Nephron (organoid): Measurements from ENCODE around the gene MFAP2.

Experiments used
- H3K27ac Mint-ChIP-seq, 3 experiments: 2 replicates each; pipeline ENCODE4 v1.8.0; 2020; ENCODE audit warnings: mixed read lengths in 3 of 3, mild to moderate bottlenecking in 2 of 3, moderate library complexity in 1 of 3
- H3K27me3 Mint-ChIP-seq: 2 replicates; pipeline ENCODE4 v1.8.0; 2021; ENCODE audit warnings: low read depth, mild to moderate bottlenecking, moderate library complexity, mixed read lengths
- H3K36me3 Mint-ChIP-seq: 2 replicates; pipeline ENCODE4 v1.8.0; 2020; ENCODE audit warnings: low read depth, mixed read lengths
- H3K4me1 Mint-ChIP-seq: 2 replicates; pipeline ENCODE4 v1.8.0; 2020; ENCODE audit warnings: mixed read lengths
- H3K4me3 Mint-ChIP-seq, 3 experiments: 2 replicates each; pipeline ENCODE4 v1.8.0; 2020; ENCODE audit warnings: mild to moderate bottlenecking in 3 of 3, mixed read lengths in 3 of 3, moderate library complexity in 2 of 3
- H3K9me3 Mint-ChIP-seq: 2 replicates; pipeline ENCODE4 v1.8.0; 2020; ENCODE audit warnings: mixed read lengths
- TF ChIP-seq, protein P1 (sequence below), 3 experiments: fragments of 200-600 bp; sonication (generic); IDR thresholded peaks; one replicate each; pipeline ENCODE4 v1.5.0; 2021; ENCODE audit warnings: antibody characterized with exemption in 3 of 3; ENCODE audit not compliant: unreplicated experiment in 3 of 3

The MFAP2 gene

DNA sequence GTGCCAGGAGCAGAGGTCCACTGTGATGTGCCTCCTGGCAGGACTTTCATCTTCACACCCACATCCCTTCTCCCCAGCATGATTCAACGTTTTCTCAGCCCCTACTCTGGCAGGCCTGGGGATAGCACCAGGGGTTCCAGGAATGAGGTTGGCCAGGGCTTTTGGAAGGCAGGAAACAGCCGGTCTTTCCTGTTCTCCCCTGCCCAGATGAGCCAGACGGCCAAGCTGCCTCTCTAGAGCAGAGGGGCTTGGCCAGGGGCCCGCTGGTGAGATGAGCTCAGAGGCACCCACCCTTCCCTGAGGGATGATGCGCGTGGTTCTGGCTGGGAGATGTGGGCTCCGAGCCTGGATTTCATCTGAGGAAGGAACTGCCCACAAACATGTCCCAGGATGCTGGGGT, 4.3 kb upstream of the MFAP2 start:
- peak overlapping the region in 1 of 3 experiments; percentile 62 for H3K4me3 Mint-ChIP-seq
- peaks cover 13% of the 10 kb centered on the region for H3K27me3 Mint-ChIP-seq
- H3K9me3 Mint-ChIP-seq = no peaks in the 10 kb centered on the region
- TF ChIP-seq, protein P1, sequence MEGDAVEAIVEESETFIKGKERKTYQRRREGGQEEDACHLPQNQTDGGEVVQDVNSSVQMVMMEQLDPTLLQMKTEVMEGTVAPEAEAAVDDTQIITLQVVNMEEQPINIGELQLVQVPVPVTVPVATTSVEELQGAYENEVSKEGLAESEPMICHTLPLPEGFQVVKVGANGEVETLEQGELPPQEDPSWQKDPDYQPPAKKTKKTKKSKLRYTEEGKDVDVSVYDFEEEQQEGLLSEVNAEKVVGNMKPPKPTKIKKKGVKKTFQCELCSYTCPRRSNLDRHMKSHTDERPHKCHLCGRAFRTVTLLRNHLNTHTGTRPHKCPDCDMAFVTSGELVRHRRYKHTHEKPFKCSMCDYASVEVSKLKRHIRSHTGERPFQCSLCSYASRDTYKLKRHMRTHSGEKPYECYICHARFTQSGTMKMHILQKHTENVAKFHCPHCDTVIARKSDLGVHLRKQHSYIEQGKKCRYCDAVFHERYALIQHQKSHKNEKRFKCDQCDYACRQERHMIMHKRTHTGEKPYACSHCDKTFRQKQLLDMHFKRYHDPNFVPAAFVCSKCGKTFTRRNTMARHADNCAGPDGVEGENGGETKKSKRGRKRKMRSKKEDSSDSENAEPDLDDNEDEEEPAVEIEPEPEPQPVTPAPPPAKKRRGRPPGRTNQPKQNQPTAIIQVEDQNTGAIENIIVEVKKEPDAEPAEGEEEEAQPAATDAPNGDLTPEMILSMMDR (IDR thresholded peaks at IDR 0.05; ENCODE audit: unreplicated experiment in 3 of 3) = no peak
- H3K36me3 Mint-ChIP-seq = no peaks in the 10 kb centered on the region
- H3K27ac Mint-ChIP-seq = peak overlapping the region in 2 of 3 experiments; percentile 55 to 89
- H3K4me1 Mint-ChIP-seq = peaks cover 28% of the 10 kb centered on the region

DNA sequence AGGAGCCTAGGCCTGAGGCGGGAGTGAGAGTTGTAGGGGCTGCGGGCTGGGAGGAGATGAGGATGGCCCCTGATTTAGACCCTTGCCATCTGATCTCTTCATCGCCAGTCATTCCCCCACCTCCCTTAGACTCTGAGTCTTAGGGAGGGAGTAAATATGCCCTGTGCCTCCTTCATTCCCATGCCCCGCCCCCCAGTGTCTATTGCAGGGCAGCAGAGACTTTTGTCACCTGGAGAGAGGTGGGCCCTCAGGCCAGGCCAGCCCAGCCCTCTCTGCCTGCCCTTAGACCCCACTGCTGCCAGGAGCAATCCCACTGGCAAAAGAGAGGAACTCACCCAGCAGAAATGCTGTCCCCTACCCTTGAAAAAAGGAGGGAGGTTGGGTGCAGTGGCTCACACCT, 3.2 kb upstream of the MFAP2 start:
- Mint-ChIP-seq H3K36me3 (no peaks in the 10 kb centered on the region), H3K27me3 (peaks cover 13% of the 10 kb centered on the region), H3K9me3 (no peaks in the 10 kb centered on the region), H3K4me1 (peaks cover 28% of the 10 kb centered on the region), H3K27ac (peak overlapping the region; percentile 79 to 92 (median 84)), H3K4me3 (peak overlapping the region; percentile 68 to 77 (median 73))
- TF ChIP-seq, protein P1 (IDR thresholded peaks at IDR 0.05; ENCODE audit: unreplicated experiment in 3 of 3) = no peak

DNA sequence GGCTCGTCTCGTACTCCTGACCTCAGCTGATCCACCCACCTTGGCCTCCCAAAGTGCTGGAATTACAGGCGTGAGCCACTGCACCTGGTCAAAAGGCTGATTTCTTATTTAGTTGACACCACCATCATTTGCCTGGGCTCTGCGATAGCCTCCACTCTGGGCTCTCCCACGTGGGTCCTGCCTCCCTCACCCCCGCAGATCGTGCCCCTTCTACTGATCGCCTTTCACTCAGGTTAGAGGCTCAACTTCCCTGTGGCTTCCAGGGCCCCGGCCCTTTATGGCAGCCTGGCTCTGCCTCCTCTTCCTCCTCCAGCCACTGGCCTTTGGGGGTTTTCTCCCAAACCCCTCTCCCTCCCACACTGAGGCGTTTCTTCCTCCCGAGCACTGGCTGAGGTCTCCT, 2.5 kb upstream of the MFAP2 start:
- H3K36me3 Mint-ChIP-seq = no peaks in the 10 kb centered on the region
- H3K27ac Mint-ChIP-seq = peak overlapping the region; percentile 79 to 92 (median 84)
- peaks cover 13% of the 10 kb centered on the region for H3K27me3 Mint-ChIP-seq
- TF ChIP-seq, protein P1 (IDR thresholded peaks at IDR 0.05; ENCODE audit: unreplicated experiment in 3 of 3) = no peak
- H3K4me1 Mint-ChIP-seq = peaks cover 30% of the 10 kb centered on the region
- H3K9me3 Mint-ChIP-seq = no peaks in the 10 kb centered on the region
- peak overlapping the region; percentile 68 to 77 (median 73) for H3K4me3 Mint-ChIP-seq

DNA sequence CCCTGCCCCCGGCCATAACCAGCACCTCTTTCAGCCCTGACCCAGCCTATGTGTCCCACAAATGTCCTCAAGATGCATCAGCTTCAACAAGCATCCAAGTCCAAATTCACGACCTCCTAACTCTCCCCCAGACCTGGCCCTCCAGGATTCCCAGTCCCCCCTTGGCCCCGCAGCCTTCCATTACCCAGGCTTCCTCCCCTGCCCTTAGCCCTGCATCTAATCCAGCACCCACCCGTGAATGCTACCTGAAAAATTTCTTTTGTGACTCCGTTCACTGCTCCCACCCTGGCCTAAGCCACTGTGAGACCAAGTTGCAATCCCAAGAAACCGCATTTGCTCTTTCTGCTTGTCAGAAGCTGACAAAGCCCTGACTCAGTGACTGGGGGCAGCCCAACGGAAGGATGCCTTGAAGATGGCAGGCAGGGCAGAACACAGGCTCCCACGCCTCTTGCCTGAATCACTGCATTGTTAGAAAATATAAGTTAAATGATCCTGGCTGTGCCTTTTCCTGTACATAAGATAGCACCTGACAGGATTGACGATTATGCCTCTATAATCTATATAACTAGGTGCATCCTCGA, 939 bp upstream of the MFAP2 start:
- TF ChIP-seq, protein P1 (IDR thresholded peaks at IDR 0.05; ENCODE audit: unreplicated experiment in 3 of 3) = no peak
- no peaks in the 10 kb centered on the region for H3K9me3 Mint-ChIP-seq
- peaks cover 42% of the 10 kb centered on the region for H3K4me1 Mint-ChIP-seq
- peak overlapping the region; percentile 88 to 98 (median 92) for H3K27ac Mint-ChIP-seq
- H3K4me3 Mint-ChIP-seq = peak overlapping the region; percentile 93
- H3K36me3 Mint-ChIP-seq = peaks cover 4% of the 10 kb centered on the region
- H3K27me3 Mint-ChIP-seq = peaks cover 13% of the 10 kb centered on the region

DNA sequence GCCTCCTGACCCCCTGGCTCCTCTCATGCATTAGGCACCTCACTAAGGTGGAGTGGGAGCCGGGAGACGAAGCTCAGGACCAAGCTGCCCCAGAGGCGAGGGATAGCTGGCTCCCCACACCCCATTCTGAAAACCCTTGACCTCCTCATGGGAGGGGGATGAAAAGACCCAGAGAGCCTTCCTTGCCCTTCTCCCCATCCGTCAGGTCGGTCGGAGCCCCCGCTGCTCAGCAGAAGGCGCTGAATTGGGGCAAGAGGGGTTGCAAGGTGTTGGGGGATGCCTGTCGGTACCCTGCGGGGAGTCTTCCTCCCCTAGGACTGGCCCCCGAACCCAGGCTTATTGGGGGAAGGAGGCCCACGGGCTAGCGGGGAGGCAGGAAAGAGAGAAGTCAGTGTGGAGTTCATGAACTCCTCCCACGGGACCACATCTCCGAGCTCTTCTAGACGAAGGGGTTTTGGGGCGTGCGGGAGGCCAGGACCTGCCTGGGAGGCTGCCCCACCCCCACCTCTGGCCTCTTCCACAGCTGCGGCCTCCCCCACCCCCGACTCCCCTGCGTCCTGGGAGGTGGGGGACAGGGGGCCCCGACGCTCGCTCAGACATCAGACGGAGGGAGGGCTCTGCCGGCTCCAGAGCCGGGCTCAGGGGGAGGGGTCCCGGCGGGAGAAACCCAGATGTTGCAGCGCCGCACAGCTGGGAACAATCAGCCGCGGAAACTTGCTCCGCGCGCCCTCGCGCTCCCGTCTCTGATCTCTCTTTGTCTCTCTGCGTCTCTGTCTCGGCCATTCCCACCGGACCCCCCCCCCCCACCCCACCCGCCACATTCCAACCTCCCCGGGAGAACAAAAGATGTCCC, 719 bp downstream of the MFAP2 start:
- peak overlapping the region; percentile 82 to 92 (median 85) for H3K27ac Mint-ChIP-seq
- H3K27me3 Mint-ChIP-seq = peaks cover 13% of the 10 kb centered on the region
- TF ChIP-seq, protein P1 (IDR thresholded peaks at IDR 0.05; ENCODE audit: unreplicated experiment in 3 of 3) = no peak

More for the DNA sequence above, 719 bp downstream of the MFAP2 start:
- no peaks in the 10 kb centered on the region for H3K9me3 Mint-ChIP-seq
- H3K36me3 Mint-ChIP-seq = peaks cover 16% of the 10 kb centered on the region
- H3K4me1 Mint-ChIP-seq = peaks cover 46% of the 10 kb centered on the region
- H3K4me3 Mint-ChIP-seq = peak overlapping the region; percentile 88 to 93 (median 93)
